ENCODE measurements around the gene SGPP2.

SGPP2 gene

DNA sequence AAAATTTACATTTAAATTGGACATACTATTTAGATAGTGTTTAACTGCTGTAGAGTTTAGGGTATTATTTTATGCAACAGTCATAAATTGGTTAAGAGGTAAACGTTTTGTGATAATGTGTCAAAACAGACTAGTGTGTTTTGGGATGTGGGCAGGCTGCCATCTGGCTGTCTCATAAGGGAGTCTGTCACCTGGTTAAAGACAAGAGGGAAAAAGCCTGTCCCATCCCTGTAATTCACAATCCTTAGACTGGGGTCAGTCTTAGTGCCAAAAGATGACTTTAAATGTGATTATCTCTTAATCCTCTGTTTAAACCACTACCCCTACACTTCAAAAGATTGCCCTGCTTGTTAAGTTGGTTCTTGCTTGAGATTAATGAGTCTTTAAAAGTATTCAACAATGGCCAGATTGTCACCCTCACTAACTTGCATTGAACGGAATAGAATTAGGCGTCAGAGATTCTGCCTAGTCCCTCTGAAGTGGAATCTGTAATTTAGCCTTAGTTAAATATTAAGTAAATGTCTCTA is 59.2 kb downstream of the SGPP2 start:
- TF ChIP-seq POLR2AphosphoS5 (IDR thresholded peaks at IDR 0.05; ENCODE audit: low read depth, low read length) (no peak), SPI1 (IDR thresholded peaks at IDR 0.05; ENCODE audit: low read depth, low read length) (no peak), TAF1 (IDR thresholded peaks at IDR 0.05; ENCODE audit: low read depth, low read length) (no peak), POLR2A (IDR thresholded peaks at IDR 0.05; ENCODE audit: low read depth, low read length) (no peak), POU2F2 (IDR thresholded peaks at IDR 0.05; ENCODE audit: low read depth, low read length) (no peak), PAX5 (IDR thresholded peaks at IDR 0.05; ENCODE audit: insufficient read depth, low read length, severe bottlenecking) (no peak)
- DNase-seq (ENCODE audit: insufficient read length, low spot score) (no peak), FAIRE-seq (no peak)

- no peak for DNase-seq (ENCODE audit: insufficient read length, low spot score)
- no peak for TF ChIP-seq POLR2AphosphoS5 (IDR thresholded peaks at IDR 0.05; ENCODE audit: low read depth, low read length)
- no peak for TF ChIP-seq SPI1 (IDR thresholded peaks at IDR 0.05; ENCODE audit: low read depth, low read length)
- no peak for TF ChIP-seq POLR2A (IDR thresholded peaks at IDR 0.05; ENCODE audit: low read depth, low read length)
- TF ChIP-seq TAF1 (IDR thresholded peaks at IDR 0.05; ENCODE audit: low read depth, low read length) = no peak
- TF ChIP-seq PAX5 (IDR thresholded peaks at IDR 0.05; ENCODE audit: insufficient read depth, low read length, severe bottlenecking) = no peak
- no peak for TF ChIP-seq POU2F2 (IDR thresholded peaks at IDR 0.05; ENCODE audit: low read depth, low read length)
- FAIRE-seq = no peak
Measured at GRCh38 chr2:222485367-222486211, 61.2 kb downstream of the SGPP2 start.

- peak; percentile 33; the same call in 1 of the 2 replicates for TF ChIP-seq SPI1 (IDR thresholded peaks at IDR 0.05; ENCODE audit: low read depth, low read length)
- no peak for TF ChIP-seq POLR2AphosphoS5 (IDR thresholded peaks at IDR 0.05; ENCODE audit: low read depth, low read length)
- DNase-seq (ENCODE audit: insufficient read length, low spot score) (no peak), FAIRE-seq (no peak)
Measured at GRCh38 chr2:222490131-222490530, 65.8 kb downstream of the SGPP2 start.

DNA sequence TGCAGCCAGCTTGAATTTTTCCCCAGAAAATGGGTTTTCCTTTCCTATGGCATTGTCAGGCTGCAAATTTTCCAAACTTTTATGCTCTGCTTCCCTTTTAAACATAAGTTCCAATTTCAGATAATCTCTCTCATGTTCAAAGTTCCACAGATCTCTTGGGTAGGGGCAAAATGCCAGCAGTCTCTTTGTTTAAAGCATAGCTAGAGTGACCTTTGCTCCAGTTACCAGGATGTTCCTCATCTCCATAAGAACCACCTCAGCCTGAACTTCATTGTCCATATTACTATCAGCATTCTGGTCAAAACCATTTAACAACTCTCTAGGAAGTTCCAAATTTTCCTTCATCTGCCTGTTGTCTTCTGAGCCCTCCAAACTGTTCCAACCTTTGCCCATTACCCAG is 68.3 kb downstream of the SGPP2 start:
- DNase-seq (ENCODE audit: insufficient read length, low spot score) (no peak), FAIRE-seq (peak; percentile 60)
- TF ChIP-seq POU2F2 (IDR thresholded peaks at IDR 0.05; ENCODE audit: low read depth, low read length) = no peak

- DNase-seq (ENCODE audit: insufficient read length, low spot score) (no peak), FAIRE-seq (no peak)
- TF ChIP-seq PAX5 (IDR thresholded peaks at IDR 0.05; ENCODE audit: insufficient read depth, low read length, severe bottlenecking) = no peak
- no peak for TF ChIP-seq SPI1 (IDR thresholded peaks at IDR 0.05; ENCODE audit: low read depth, low read length)
- TF ChIP-seq POLR2AphosphoS5 (IDR thresholded peaks at IDR 0.05; ENCODE audit: low read depth, low read length) = no peak
- no peak for TF ChIP-seq TAF1 (IDR thresholded peaks at IDR 0.05; ENCODE audit: low read depth, low read length)
Measured at GRCh38 chr2:222494104-222494739, 69.9 kb downstream of the SGPP2 start.

- DNase-seq (ENCODE audit: insufficient read length, low spot score) (no peak), FAIRE-seq (no peak)
- TF ChIP-seq POLR2AphosphoS5 (IDR thresholded peaks at IDR 0.05; ENCODE audit: low read depth, low read length) (no peak), PAX5 (IDR thresholded peaks at IDR 0.05; ENCODE audit: insufficient read depth, low read length, severe bottlenecking) (no peak), POU2F2 (IDR thresholded peaks at IDR 0.05; ENCODE audit: low read depth, low read length) (no peak), POLR2A (IDR thresholded peaks at IDR 0.05; ENCODE audit: low read depth, low read length) (no peak), TAF1 (IDR thresholded peaks at IDR 0.05; ENCODE audit: low read depth, low read length) (no peak), SPI1 (IDR thresholded peaks at IDR 0.05; ENCODE audit: low read depth, low read length) (no peak)
Measured at GRCh38 chr2:222495388-222495787, 71.0 kb downstream of the SGPP2 start.

- no peak for DNase-seq (ENCODE audit: insufficient read length, low spot score)
- FAIRE-seq = no peak
- TF ChIP-seq POU2F2 (IDR thresholded peaks at IDR 0.05; ENCODE audit: low read depth, low read length) = no peak
- no peak for TF ChIP-seq TAF1 (IDR thresholded peaks at IDR 0.05; ENCODE audit: low read depth, low read length)
- no peak for TF ChIP-seq SPI1 (IDR thresholded peaks at IDR 0.05; ENCODE audit: low read depth, low read length)
- no peak for TF ChIP-seq PAX5 (IDR thresholded peaks at IDR 0.05; ENCODE audit: insufficient read depth, low read length, severe bottlenecking)
- TF ChIP-seq POLR2A (IDR thresholded peaks at IDR 0.05; ENCODE audit: low read depth, low read length) = no peak
- no peak for TF ChIP-seq POLR2AphosphoS5 (IDR thresholded peaks at IDR 0.05; ENCODE audit: low read depth, low read length)
Measured at GRCh38 chr2:222499226-222499625, 74.9 kb downstream of the SGPP2 start.

DNA sequence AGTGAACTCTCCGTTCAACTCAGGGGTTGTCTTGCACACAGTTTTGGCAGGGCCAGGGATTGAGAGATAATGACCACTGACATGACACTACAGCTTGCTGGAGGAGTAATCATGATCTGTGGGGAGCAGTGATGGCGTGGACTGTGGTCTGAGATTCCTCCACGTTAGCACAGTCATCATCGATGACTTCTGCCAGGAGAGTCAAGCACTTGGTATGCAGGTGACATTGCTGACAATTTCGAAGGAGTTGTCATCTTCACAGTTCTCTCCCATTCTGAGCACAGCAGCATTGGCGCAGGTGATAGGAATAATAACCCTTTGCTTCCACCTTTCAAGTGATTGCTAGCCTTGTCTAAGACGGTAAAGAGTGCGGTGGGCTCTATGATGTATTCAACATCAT is 79.8 kb downstream of the SGPP2 start:
- TF ChIP-seq POU2F2 (IDR thresholded peaks at IDR 0.05; ENCODE audit: low read depth, low read length) = no peak
- no peak for TF ChIP-seq TAF1 (IDR thresholded peaks at IDR 0.05; ENCODE audit: low read depth, low read length)
- TF ChIP-seq POLR2AphosphoS5 (IDR thresholded peaks at IDR 0.05; ENCODE audit: low read depth, low read length) = no peak
- TF ChIP-seq SPI1 (IDR thresholded peaks at IDR 0.05; ENCODE audit: low read depth, low read length) = no peak
- no peak for TF ChIP-seq PAX5 (IDR thresholded peaks at IDR 0.05; ENCODE audit: insufficient read depth, low read length, severe bottlenecking)
- no peak for TF ChIP-seq POLR2A (IDR thresholded peaks at IDR 0.05; ENCODE audit: low read depth, low read length)
- no peak for DNase-seq (ENCODE audit: insufficient read length, low spot score)
- no peak for FAIRE-seq

- FAIRE-seq = peak; percentile 79
- peak; percentile 12 for DNase-seq (ENCODE audit: insufficient read length, low spot score)
- TF ChIP-seq PAX5 (IDR thresholded peaks at IDR 0.05; ENCODE audit: insufficient read depth, low read length, severe bottlenecking) (no peak), SPI1 (IDR thresholded peaks at IDR 0.05; ENCODE audit: low read depth, low read length) (peak; percentile 95)
Measured at GRCh38 chr2:222504719-222505118, 80.4 kb downstream of the SGPP2 start.

Measured in GM12891 (cell line).